HEK293 (cell line): Measurements from ENCODE around the gene CCDC87.
A peak's percentile ranks its signal among the peaks of the same experiment; 100 is the strongest.

Source experiments
- CTCF ChIA-PET: fragments of 350-600 bp; formaldehyde crosslinking; extraction: SDS; loops from one replicate; lab custom pipeline; 2021; ENCODE audit warnings: antibody characterized with exemption; lab: Yijun Ruan, JAX
- POLR2A ChIA-PET: fragments of 300-600 bp; formaldehyde crosslinking; extraction: SDS; loops from one replicate; lab custom pipeline; 2020; ENCODE audit warnings: antibody characterized with exemption, inconsistent platforms; lab: Yijun Ruan, JAX
- H3K27ac ChIP-seq: fragments of 200-500 bp; sonication (Bioruptor generic); 2 replicates; pipeline ENCODE4 v1.5.1; 2014; ENCODE audit warnings: low read depth, low read length, control low read depth, inconsistent platforms; ENCODE audit errors: extremely low read depth
- H3K36me3 ChIP-seq, 2 experiments: fragments of 200-500 bp in 1 of 2; sonication (Bioruptor generic) in 1 of 2; 1 replicate in 1 of 2; 2 replicates in 1 of 2; pipeline ENCODE4 v1.5.1; 2014 to 2017; ENCODE audit warnings: inconsistent platforms in 2 of 2, low read length in 2 of 2; ENCODE audit not compliant: control insufficient read depth in 2 of 2, insufficient read depth in 1 of 2
- H3K4me1 ChIP-seq: fragments of 200-500 bp; sonication (Bioruptor generic); 2 replicates; pipeline ENCODE4 v1.5.1; 2014; ENCODE audit warnings: mild to moderate bottlenecking, low read length, inconsistent platforms; ENCODE audit not compliant: control insufficient read depth, insufficient read depth
- H3K4me3 ChIP-seq: 2 replicates; pipeline ENCODE4 v1.5.1; 2011; ENCODE audit warnings: low read depth, mild to moderate bottlenecking, control low read depth, low read length, moderate library complexity
- H3K9me3 ChIP-seq: fragments of 200-500 bp; sonication (Bioruptor generic); 2 replicates; pipeline ENCODE4 v1.5.1; 2014; ENCODE audit warnings: low read depth, low read length, inconsistent platforms; ENCODE audit not compliant: control insufficient read depth, insufficient read depth
- BCL11B ChIP-seq: fragments of 450-650 bp; formaldehyde crosslinking; IDR thresholded peaks from 2 replicates; pipeline ENCODE4 v1.5.1; 2016; ENCODE audit warnings: low read depth, missing biosample characterization, missing genetic modification characterization
- KLF1 ChIP-seq: fragments of 450-650 bp; formaldehyde crosslinking; IDR thresholded peaks from 2 replicates; pipeline ENCODE4 v1.5.1; 2016; ENCODE audit warnings: missing biosample characterization, missing genetic modification characterization
- MZF1 ChIP-seq: fragments of 450-650 bp; formaldehyde crosslinking; IDR thresholded peaks from 2 replicates; pipeline ENCODE4 v1.5.1; 2017; ENCODE audit warnings: missing biosample characterization, missing genetic modification characterization, borderline replicate concordance
- PRDM10 ChIP-seq: fragments of 450-650 bp; formaldehyde crosslinking; IDR thresholded peaks from 2 replicates; pipeline ENCODE4 v1.5.1; 2016; ENCODE audit warnings: missing biosample characterization, missing genetic modification characterization
- ZBTB17 ChIP-seq: fragments of 450-650 bp; formaldehyde crosslinking; IDR thresholded peaks from 2 replicates; pipeline ENCODE4 v1.5.1; 2016; ENCODE audit warnings: missing biosample characterization, missing genetic modification characterization
- ZEB2 ChIP-seq: fragments of 450-650 bp; formaldehyde crosslinking; IDR thresholded peaks from 2 replicates; pipeline ENCODE4 v1.5.1; 2016; ENCODE audit warnings: missing biosample characterization, missing genetic modification characterization
- ZNF423 ChIP-seq: fragments of 450-650 bp; formaldehyde crosslinking; IDR thresholded peaks from 2 replicates; pipeline ENCODE4 v1.5.1; 2016; ENCODE audit warnings: missing biosample characterization, missing genetic modification characterization
- ZNF473 ChIP-seq: fragments of 450-650 bp; formaldehyde crosslinking; IDR thresholded peaks from 2 replicates; pipeline ENCODE4 v1.5.1; 2017; ENCODE audit warnings: missing biosample characterization, missing genetic modification characterization
- ZNF488 ChIP-seq: fragments of 450-650 bp; formaldehyde crosslinking; IDR thresholded peaks from 2 replicates; pipeline ENCODE4 v1.5.1; 2016; ENCODE audit warnings: missing biosample characterization, missing genetic modification characterization
- ZNF580 ChIP-seq: fragments of 450-650 bp; formaldehyde crosslinking; IDR thresholded peaks from 2 replicates; pipeline ENCODE4 v1.5.1; 2016; ENCODE audit warnings: missing biosample characterization, missing genetic modification characterization
- ZNF621 ChIP-seq: fragments of 450-650 bp; formaldehyde crosslinking; IDR thresholded peaks from 2 replicates; pipeline ENCODE4 v1.5.1; 2017; ENCODE audit warnings: missing biosample characterization, missing genetic modification characterization
- ZNF843 ChIP-seq: fragments of 450-650 bp; formaldehyde crosslinking; IDR thresholded peaks from 2 replicates; pipeline ENCODE4 v1.5.1; 2016; ENCODE audit warnings: missing biosample characterization, missing genetic modification characterization
- ZSCAN16 ChIP-seq: fragments of 450-650 bp; formaldehyde crosslinking; IDR thresholded peaks from 2 replicates; pipeline ENCODE4 v1.5.1; 2016; ENCODE audit warnings: missing biosample characterization, missing genetic modification characterization

The CCDC87 gene

GRCh38 chr11:66616379-66617154 lies 23.7 kb upstream of the CCDC87 start, which contains the start of gene RBM14 (continued):
- TF ChIP-seq ZBTB17 (tag by site-specific recombination), result peak; percentile 79
- peak; percentile 72 for TF ChIP-seq ZEB2 (tag by site-specific recombination)
- TF ChIP-seq ZNF843 (tag by site-specific recombination), result 0 out of 2 replicates have a peak, but pooled peaks have one; percentile 9
- no peak for TF ChIP-seq ZNF621 (tag by site-specific recombination)
- TF ChIP-seq ZNF423 (tag by site-specific recombination), result no peak
- no peak for TF ChIP-seq ZSCAN16

- peaks cover 0 to 19% of the 10 kb centered on the region in 2 experiments; a peak in 1 of 3 replicates for H3K36me3 ChIP-seq
- no peaks in the 10 kb centered on the region for H3K9me3 ChIP-seq
- CTCF ChIA-PET, result interaction anchor here (0.5 to 1.4 kb wide), 4 partner anchors 21 to 220 kb away, joined by 3 to 4 read pairs (median 4); partner anchors contain the start of genes CCDC87 and CCS
- no peak for TF ChIP-seq ZNF423 (tag by site-specific recombination)
- TF ChIP-seq ZBTB17 (tag by site-specific recombination), result no peak
- 0 out of 2 replicates have a peak, but pooled peaks have one; percentile 14 for TF ChIP-seq ZNF580 (tag by site-specific recombination)
- peak; percentile 48 for TF ChIP-seq PRDM10 (tag by site-specific recombination)
- TF ChIP-seq, all 188 proteins: peak for 2
- Histone ChIP-seq H3K4me3 (no peak overlapping the region), H3K4me1 (no peaks in the 10 kb centered on the region), H3K27ac (no peak overlapping the region)
- POLR2A ChIA-PET, result interaction anchor here (0.7 to 1.2 kb wide), 4 partner anchors 24 to 229 kb away, joined by 3 to 6 read pairs (median 3); partner anchors contain the start of genes RBM4 and ZDHHC24
Observed at GRCh38 chr11:66614073-66614472, 21.2 kb upstream of the CCDC87 start.

- no peaks in the 10 kb centered on the region for H3K4me1 ChIP-seq
- ChIA-PET POLR2A (interaction anchor here (0.9 to 1.5 kb wide), 2 partner anchors 16 to 20 kb away, joined by 3 to 4 read pairs; partner anchors contain the start of genes CCDC87 and CCS), CTCF (interaction anchor here (0.6 to 2.2 kb wide), 5 partner anchors 18 to 176 kb away, joined by 3 to 6 read pairs (median 5); partner anchors contain the start of genes CCDC87, CCS and RBM4B)
- peaks cover 0 to 3% of the 10 kb centered on the region in 2 experiments; a peak in 1 of 3 replicates for H3K36me3 ChIP-seq
- no peaks in the 10 kb centered on the region for H3K9me3 ChIP-seq
- H3K27ac ChIP-seq, result no peak overlapping the region
- no peak overlapping the region for H3K4me3 ChIP-seq
- TF ChIP-seq ZNF473 (tag by site-specific recombination), result no peak
- no peak for TF ChIP-seq BCL11B
- no peak for TF ChIP-seq MZF1 (tag by site-specific recombination)
- TF ChIP-seq KLF1 (tag by site-specific recombination), result 0 out of 2 replicates have a peak, but pooled peaks have one; percentile 41
- no peak for TF ChIP-seq ZNF488 (tag by site-specific recombination)
Observed at GRCh38 chr11:66612458-66612857, 19.6 kb upstream of the CCDC87 start.
